Measurements from ENCODE around the gene SLC22A13.

- TF ChIP-seq, protein P1, sequence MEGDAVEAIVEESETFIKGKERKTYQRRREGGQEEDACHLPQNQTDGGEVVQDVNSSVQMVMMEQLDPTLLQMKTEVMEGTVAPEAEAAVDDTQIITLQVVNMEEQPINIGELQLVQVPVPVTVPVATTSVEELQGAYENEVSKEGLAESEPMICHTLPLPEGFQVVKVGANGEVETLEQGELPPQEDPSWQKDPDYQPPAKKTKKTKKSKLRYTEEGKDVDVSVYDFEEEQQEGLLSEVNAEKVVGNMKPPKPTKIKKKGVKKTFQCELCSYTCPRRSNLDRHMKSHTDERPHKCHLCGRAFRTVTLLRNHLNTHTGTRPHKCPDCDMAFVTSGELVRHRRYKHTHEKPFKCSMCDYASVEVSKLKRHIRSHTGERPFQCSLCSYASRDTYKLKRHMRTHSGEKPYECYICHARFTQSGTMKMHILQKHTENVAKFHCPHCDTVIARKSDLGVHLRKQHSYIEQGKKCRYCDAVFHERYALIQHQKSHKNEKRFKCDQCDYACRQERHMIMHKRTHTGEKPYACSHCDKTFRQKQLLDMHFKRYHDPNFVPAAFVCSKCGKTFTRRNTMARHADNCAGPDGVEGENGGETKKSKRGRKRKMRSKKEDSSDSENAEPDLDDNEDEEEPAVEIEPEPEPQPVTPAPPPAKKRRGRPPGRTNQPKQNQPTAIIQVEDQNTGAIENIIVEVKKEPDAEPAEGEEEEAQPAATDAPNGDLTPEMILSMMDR (IDR thresholded peaks at IDR 0.05 in 8 of 11, conservative IDR thresholded peaks at IDR 0.05 in 3 of 11), result no peak
- TF ChIP-seq POLR2A (IDR thresholded peaks at IDR 0.05), result no peak
Measured at GRCh38 chr3:38267662-38268061, 2.0 kb downstream of the SLC22A13 start.
